Measurements from ENCODE around the gene GPC5.

The GPC5 gene

DNA sequence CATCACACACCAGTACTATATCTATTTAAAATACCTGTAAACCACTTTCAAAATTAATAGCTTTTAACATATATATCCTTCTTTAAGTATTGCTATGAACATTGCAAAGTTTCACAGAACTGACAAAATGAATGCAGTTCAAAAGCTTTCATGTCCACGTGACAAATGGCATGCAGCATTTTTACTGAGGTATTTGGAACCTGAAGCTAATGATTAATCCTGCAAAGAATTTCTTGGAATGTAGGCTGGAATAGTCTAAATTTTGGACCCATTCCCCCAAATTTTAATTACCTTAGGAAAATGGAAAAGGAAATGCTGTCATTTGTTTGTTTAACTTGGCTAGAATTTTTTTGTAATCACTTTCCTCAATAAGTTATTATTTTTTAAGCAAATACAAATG is 1404.4 kb downstream of the GPC5 start:
- H3K9me3 ChIP-seq (ENCODE audit: control insufficient read depth, insufficient read depth, low read length) = no peaks in the 10 kb centered on the region
- H3K4me1 ChIP-seq (ENCODE audit: insufficient read depth, low read length) = no peaks in the 10 kb centered on the region
- H3K9ac ChIP-seq (ENCODE audit: low read depth, low read length) = no peak overlapping the region
- no peaks in the 10 kb centered on the region for H3K36me3 ChIP-seq (ENCODE audit: insufficient read depth, low read length)

DNA sequence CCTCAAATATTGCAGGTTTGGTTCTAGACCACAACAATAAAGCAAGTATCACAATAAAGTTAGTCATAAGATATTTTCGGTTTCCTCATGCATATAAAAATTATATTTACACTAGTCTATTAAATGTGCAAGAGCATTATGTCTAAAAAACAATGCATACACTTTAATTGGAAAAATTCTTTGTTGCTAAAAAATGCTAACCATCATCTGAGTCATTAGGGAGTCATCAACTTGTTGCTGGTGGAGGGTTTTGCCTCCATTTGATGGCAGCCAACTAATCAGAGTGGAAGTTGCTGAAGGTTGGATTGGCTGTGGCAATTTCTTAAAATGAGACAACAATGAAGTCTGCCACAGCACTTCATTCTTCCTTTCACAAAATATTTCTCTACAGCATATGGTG is 1405.9 kb downstream of the GPC5 start:
- Histone ChIP-seq H3K4me1 (ENCODE audit: insufficient read depth, low read length) (no peaks in the 10 kb centered on the region), H3K9me3 (ENCODE audit: control insufficient read depth, insufficient read depth, low read length) (no peaks in the 10 kb centered on the region), H3K36me3 (ENCODE audit: insufficient read depth, low read length) (no peaks in the 10 kb centered on the region), H3K9ac (ENCODE audit: low read depth, low read length) (no peak overlapping the region)

DNA sequence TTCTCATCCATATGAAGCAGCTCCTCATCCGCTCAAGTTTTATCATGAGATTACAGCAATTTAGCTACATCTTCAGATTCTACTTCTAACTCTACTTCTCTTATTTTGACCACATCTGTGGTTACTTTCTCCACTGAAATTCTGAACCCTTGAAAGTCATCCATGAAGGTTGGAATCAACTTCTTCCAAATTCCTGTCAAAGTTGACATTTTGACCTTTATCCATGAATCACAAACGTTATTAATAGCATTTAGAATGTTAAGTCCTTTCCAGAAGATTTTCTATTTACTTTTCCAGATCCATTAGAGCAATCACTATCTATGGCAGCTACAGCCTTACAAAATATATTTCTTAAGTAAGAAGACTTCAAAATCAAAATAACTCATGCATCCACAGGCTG is 1406.5 kb downstream of the GPC5 start:
- Histone ChIP-seq H3K9me3 (ENCODE audit: control insufficient read depth, insufficient read depth, low read length) (no peaks in the 10 kb centered on the region), H3K36me3 (ENCODE audit: insufficient read depth, low read length) (no peaks in the 10 kb centered on the region), H3K4me1 (ENCODE audit: insufficient read depth, low read length) (no peaks in the 10 kb centered on the region), H3K9ac (ENCODE audit: low read depth, low read length) (no peak overlapping the region)

DNA sequence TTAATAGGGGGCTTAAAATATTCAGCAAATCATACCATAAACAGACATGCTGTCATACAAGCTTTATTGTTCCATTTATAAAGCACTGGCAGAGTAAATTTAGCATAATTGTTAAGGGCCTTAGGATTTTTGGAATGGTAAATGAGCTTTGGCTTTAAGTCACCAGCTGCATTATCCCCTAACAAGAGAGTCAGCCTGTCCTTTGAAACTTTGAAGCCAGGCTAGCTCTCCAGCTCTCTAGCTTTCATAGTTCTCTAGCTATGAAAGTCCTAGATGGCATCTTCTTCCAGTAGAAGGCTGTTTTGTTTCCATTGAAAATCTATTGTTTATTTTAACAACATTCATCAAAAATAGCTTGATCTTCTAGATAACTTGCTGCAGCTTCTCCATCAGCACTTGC is 1407.3 kb downstream of the GPC5 start:
- H3K9ac ChIP-seq (ENCODE audit: low read depth, low read length) = no peak overlapping the region
- H3K9me3 ChIP-seq (ENCODE audit: control insufficient read depth, insufficient read depth, low read length) = no peaks in the 10 kb centered on the region
- H3K36me3 ChIP-seq (ENCODE audit: insufficient read depth, low read length) = no peaks in the 10 kb centered on the region
- H3K4me1 ChIP-seq (ENCODE audit: insufficient read depth, low read length) = no peaks in the 10 kb centered on the region

DNA sequence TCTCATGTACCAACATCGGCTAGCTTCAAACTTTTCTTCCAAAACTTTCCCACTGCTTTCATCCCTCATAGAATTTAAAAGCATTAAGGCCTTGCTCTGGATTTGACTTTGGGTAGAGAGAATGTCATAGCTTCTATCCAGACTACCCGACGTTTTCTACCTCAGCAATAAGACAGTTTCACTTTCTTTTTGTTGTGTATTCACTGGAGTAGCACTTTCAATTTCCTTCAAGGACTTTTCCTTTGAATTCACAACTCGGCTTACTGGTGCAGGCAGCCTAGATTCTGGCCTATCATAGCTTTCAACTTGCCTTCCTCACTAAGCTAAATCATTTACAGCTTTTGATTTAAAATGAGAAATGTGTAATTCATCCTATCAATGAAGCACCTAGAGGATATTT is 1407.8 kb downstream of the GPC5 start:
- H3K9me3 ChIP-seq (ENCODE audit: control insufficient read depth, insufficient read depth, low read length) = no peaks in the 10 kb centered on the region
- no peak overlapping the region for H3K9ac ChIP-seq (ENCODE audit: low read depth, low read length)
- H3K36me3 ChIP-seq (ENCODE audit: insufficient read depth, low read length) = no peaks in the 10 kb centered on the region
- H3K4me1 ChIP-seq (ENCODE audit: insufficient read depth, low read length) = no peaks in the 10 kb centered on the region

DNA sequence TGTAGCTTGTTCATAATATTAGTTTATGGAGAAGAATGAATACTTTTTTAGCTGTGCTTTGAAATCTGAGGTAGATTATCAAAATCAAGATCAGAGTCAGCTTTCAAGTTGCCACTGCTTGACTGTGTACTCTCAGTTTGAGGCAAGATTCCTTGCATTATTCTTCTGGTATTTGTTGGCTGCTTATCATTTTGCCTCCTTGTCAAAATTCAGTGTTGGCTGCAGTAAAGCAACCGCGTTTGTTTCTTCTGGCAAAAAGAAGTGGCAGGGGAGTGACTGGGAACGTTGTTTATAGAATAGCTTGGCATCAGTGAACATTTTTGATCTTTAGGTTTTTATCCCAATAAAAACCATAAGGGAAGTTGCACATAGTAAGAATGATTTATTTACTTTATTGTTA is 1408.9 kb downstream of the GPC5 start:
- H3K36me3 ChIP-seq (ENCODE audit: insufficient read depth, low read length) = no peaks in the 10 kb centered on the region
- H3K9me3 ChIP-seq (ENCODE audit: control insufficient read depth, insufficient read depth, low read length) = no peaks in the 10 kb centered on the region
- H3K9ac ChIP-seq (ENCODE audit: low read depth, low read length) = no peak overlapping the region

DNA sequence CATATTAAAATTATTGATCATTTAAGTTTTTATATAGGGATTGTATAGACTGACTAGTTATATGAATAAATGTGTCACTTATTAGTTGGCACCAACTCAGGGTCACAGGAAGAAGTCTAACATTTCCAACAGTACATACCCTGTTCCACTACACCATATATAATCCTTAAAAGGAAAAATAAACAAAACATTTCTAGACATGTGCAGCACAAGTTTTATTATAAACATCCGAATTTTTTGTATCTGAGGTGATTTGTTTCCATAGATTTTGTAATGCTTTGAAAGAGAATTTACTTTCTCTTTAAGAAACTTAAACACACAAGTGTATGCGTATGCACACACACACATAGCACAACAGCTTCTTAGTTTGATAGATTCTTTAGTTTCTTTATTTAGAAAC is 1409.5 kb downstream of the GPC5 start:
- Histone ChIP-seq H3K36me3 (ENCODE audit: insufficient read depth, low read length) (no peaks in the 10 kb centered on the region), H3K4me1 (ENCODE audit: insufficient read depth, low read length) (no peaks in the 10 kb centered on the region), H3K9me3 (ENCODE audit: control insufficient read depth, insufficient read depth, low read length) (no peaks in the 10 kb centered on the region), H3K9ac (ENCODE audit: low read depth, low read length) (no peak overlapping the region)

More for the DNA sequence above, 1408.9 kb downstream of the GPC5 start:
- H3K4me1 ChIP-seq (ENCODE audit: insufficient read depth, low read length) = no peaks in the 10 kb centered on the region

DNA sequence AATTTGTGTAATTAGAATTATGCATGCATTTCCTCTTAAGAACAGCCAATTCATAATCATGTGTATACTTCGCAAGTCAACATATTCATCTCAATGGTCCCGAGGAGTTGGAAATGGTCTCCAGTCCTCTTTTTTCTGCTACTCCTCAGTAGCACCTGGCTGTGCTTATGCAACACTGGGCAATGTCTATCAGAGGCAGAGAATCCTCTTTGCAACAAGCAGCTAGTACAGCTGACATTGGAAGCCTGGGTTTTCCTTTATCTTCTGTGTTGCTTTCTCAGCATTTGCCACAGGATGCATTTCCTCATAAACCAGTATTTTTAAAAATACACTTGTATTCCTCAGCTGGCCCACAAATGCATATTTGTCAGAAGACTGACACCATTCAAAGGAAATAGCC is 1422.9 kb downstream of the GPC5 start:
- Histone ChIP-seq H3K36me3 (ENCODE audit: insufficient read depth, low read length) (no peaks in the 10 kb centered on the region), H3K9me3 (ENCODE audit: control insufficient read depth, insufficient read depth, low read length) (no peaks in the 10 kb centered on the region), H3K9ac (ENCODE audit: low read depth, low read length) (no peak overlapping the region), H3K4me1 (ENCODE audit: insufficient read depth, low read length) (no peaks in the 10 kb centered on the region; the same call in 1 of the 2 replicates)

DNA sequence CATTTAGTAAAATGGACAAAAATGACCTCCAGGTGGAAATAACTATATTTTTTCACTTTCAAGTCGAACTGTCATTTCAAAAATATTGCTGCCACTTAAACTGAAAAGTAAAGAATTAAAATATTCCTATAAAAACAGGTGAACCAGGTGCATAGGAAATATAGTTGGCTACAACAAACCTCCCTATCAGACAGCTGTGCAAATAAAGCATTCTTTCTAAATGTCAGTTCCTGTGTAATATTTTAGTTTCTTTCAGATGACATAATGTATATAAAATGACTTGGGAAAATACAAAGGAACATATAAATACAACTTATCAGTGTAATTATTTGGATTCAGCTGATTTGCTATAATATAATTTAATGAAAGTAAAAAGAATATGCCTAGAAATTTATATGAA is 1424.6 kb downstream of the GPC5 start:
- Histone ChIP-seq H3K9ac (ENCODE audit: low read depth, low read length) (no peak overlapping the region), H3K4me1 (ENCODE audit: insufficient read depth, low read length) (peaks cover 4% of the 10 kb centered on the region; the same call in 1 of the 2 replicates), H3K36me3 (ENCODE audit: insufficient read depth, low read length) (no peaks in the 10 kb centered on the region), H3K9me3 (ENCODE audit: control insufficient read depth, insufficient read depth, low read length) (no peaks in the 10 kb centered on the region)

DNA sequence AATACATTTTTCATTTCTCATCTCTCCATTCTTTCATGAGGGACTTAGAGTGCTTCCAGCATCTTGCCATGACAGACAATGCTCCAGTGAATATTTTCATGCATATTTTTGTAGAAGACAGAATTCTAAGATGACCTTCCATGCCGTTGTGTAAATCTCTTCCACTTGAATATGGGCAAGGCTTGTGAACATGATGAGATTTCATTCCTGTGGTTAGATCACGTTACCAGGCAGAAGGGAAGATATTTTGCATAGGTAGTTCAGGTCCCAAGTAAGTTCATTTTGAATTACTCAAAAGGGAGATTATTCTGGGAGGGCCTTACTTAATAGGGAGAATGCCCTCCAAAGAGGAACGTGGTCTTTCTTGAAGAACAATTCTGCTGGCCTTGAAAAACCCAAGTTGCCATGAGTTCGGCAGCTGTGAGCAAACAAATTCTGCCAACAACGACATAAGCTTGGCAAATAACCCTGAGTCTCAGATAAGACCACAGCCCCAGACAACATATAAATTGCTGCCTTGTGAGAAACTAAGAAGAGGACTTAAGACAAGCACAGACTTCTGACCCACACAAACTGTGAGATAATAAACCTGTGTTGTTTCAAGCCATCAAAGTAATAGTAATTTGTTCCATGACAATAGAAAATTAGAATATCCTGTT is 1427.6 kb downstream of the GPC5 start:
- Histone ChIP-seq H3K9ac (ENCODE audit: low read depth, low read length) (no peak overlapping the region), H3K4me1 (ENCODE audit: insufficient read depth, low read length) (peaks cover 4% of the 10 kb centered on the region; the same call in 1 of the 2 replicates), H3K9me3 (ENCODE audit: control insufficient read depth, insufficient read depth, low read length) (no peaks in the 10 kb centered on the region), H3K36me3 (ENCODE audit: insufficient read depth, low read length) (no peaks in the 10 kb centered on the region)

DNA sequence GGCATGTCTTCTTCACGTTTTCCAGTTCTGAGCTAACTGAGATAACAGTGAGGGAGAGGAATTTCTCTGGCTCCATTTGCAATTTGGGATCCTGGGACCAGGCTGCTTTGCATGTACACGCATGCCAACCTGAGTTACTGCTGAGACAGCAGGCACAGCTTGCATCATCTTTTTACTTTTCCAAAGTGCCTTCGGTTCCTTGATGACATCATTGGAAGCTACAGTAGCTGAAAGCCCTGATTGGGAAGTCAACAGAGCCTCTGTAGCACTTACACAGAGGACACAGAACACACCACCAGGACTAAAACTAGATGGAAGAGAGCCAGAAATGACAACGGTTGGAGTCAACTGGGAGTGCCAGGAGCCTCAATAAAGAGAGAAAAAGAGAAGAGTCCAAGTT is 1429.1 kb downstream of the GPC5 start:
- Histone ChIP-seq H3K4me1 (ENCODE audit: insufficient read depth, low read length) (peaks cover 4% of the 10 kb centered on the region; the same call in 1 of the 2 replicates), H3K9me3 (ENCODE audit: control insufficient read depth, insufficient read depth, low read length) (no peaks in the 10 kb centered on the region), H3K9ac (ENCODE audit: low read depth, low read length) (no peak overlapping the region), H3K36me3 (ENCODE audit: insufficient read depth, low read length) (no peaks in the 10 kb centered on the region)

DNA sequence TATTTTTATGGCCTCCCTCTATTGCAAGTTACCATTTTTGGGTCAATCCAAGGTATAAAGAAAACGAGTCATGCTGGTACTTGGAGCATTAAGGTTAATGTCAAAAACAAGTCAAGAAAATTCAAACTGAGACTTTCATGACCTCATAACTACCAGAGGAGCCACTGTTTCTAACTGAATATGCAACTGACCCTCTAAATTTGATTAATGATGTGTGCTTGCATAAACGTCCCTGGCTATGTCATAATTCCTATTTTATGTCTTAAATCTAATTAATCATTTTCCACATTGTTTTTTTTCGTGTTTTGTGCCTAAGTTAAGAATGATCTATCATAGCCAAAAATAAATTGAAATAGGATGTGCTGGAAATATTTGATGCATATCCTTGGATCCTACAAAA is 1431.5 kb downstream of the GPC5 start:
- Histone ChIP-seq H3K9ac (ENCODE audit: low read depth, low read length) (no peak overlapping the region), H3K4me1 (ENCODE audit: insufficient read depth, low read length) (peaks cover 4% of the 10 kb centered on the region; the same call in 1 of the 2 replicates), H3K36me3 (ENCODE audit: insufficient read depth, low read length) (no peaks in the 10 kb centered on the region), H3K9me3 (ENCODE audit: control insufficient read depth, insufficient read depth, low read length) (no peaks in the 10 kb centered on the region)

DNA sequence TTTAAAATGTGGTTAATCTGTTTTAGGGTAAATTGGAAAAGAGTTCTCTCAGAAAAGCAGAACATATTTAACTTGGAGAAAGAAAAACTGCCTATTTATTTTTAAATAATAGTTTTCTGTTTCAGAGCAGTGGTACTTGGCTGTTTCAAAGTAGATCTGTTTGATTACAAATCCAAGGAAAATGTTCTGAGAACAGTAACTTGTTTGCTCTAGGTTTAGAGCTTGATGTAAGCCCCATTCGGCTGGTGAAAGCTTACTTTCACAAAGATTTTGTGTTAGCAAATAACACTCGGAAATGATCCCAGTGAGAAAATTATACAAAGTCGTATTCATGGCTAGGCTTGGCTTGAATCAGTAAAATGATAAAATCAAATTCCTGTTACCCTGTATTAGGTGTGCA is 1432.4 kb downstream of the GPC5 start:
- Histone ChIP-seq H3K9me3 (ENCODE audit: control insufficient read depth, insufficient read depth, low read length) (no peaks in the 10 kb centered on the region), H3K9ac (ENCODE audit: low read depth, low read length) (no peak overlapping the region), H3K4me1 (ENCODE audit: insufficient read depth, low read length) (peaks cover 4% of the 10 kb centered on the region; the same call in 1 of the 2 replicates), H3K36me3 (ENCODE audit: insufficient read depth, low read length) (no peaks in the 10 kb centered on the region)

DNA sequence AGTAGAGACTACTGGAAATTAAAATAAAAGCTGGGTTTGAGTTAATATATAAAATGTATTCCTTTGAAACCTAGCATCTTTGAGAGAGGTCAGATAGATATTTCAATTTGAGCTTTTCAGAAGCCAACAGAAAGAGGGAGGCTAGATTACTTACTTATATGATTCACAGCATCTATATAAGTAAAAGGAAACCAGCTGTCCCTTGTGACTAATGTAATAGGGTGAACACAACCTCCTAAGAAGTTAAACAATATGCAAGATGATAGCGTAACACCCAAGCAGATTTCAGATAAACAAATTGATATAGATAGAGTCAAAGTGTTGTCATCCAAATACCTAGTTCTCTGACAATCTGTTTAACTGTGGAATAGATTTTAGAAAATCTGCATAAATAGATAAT is 1434.7 kb downstream of the GPC5 start:
- no peaks in the 10 kb centered on the region for H3K36me3 ChIP-seq (ENCODE audit: insufficient read depth, low read length)
- H3K4me1 ChIP-seq (ENCODE audit: insufficient read depth, low read length) = no peaks in the 10 kb centered on the region
- no peaks in the 10 kb centered on the region for H3K9me3 ChIP-seq (ENCODE audit: control insufficient read depth, insufficient read depth, low read length)
- no peak overlapping the region for H3K9ac ChIP-seq (ENCODE audit: low read depth, low read length)

DNA sequence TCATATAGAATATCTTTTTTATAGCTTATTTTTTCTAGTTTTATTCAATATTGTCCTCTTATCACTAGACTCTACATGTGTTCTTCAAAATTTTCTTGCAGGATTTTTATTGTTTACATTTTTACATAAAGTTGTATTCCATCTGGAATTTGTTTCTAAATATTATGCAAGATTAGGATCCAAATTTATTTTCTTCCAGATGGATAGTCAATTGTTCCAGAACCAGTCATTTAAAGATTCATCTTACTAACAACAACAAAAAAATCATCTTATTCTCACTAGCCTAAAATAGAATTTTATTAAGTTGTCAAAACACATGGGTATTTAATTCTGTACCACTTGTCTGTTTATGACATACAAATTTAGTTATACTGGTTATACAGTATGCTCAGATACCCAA is 1437.8 kb downstream of the GPC5 start:
- H3K4me1 ChIP-seq (ENCODE audit: insufficient read depth, low read length) = no peaks in the 10 kb centered on the region
- H3K9ac ChIP-seq (ENCODE audit: low read depth, low read length) = no peak overlapping the region
- H3K9me3 ChIP-seq (ENCODE audit: control insufficient read depth, insufficient read depth, low read length) = no peaks in the 10 kb centered on the region
- H3K36me3 ChIP-seq (ENCODE audit: insufficient read depth, low read length) = no peaks in the 10 kb centered on the region

DNA sequence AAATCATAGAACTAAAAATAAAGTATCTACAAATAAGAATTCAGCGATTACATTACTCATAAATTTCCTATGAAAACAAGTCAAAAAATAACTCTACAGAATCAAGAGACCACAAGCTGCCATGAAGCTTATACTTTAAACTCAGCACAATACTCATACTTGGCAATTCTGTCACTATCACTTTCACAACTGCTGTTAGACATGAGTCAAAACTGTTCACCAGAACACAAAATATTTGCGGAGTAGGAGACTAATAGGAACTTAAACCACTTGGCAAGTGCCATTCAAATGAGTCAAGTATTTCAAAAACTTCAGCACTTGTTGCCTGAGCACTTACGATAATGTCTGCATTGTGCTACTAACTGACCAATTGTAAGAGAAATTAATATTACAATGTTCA is 1440.4 kb downstream of the GPC5 start:
- H3K4me1 ChIP-seq (ENCODE audit: insufficient read depth, low read length) = no peaks in the 10 kb centered on the region
- H3K36me3 ChIP-seq (ENCODE audit: insufficient read depth, low read length) = no peaks in the 10 kb centered on the region
- no peaks in the 10 kb centered on the region for H3K9me3 ChIP-seq (ENCODE audit: control insufficient read depth, insufficient read depth, low read length)
- H3K9ac ChIP-seq (ENCODE audit: low read depth, low read length) = no peak overlapping the region
